Hepatic stellate cell (primary cell): ENCODE data around the gene IGSF9.

Experiments
- DNase-seq: peaks from one replicate; pipeline ENCODE4 v3.0.0; 2011; ENCODE audit warnings: low spot score

The IGSF9 gene, protein sequence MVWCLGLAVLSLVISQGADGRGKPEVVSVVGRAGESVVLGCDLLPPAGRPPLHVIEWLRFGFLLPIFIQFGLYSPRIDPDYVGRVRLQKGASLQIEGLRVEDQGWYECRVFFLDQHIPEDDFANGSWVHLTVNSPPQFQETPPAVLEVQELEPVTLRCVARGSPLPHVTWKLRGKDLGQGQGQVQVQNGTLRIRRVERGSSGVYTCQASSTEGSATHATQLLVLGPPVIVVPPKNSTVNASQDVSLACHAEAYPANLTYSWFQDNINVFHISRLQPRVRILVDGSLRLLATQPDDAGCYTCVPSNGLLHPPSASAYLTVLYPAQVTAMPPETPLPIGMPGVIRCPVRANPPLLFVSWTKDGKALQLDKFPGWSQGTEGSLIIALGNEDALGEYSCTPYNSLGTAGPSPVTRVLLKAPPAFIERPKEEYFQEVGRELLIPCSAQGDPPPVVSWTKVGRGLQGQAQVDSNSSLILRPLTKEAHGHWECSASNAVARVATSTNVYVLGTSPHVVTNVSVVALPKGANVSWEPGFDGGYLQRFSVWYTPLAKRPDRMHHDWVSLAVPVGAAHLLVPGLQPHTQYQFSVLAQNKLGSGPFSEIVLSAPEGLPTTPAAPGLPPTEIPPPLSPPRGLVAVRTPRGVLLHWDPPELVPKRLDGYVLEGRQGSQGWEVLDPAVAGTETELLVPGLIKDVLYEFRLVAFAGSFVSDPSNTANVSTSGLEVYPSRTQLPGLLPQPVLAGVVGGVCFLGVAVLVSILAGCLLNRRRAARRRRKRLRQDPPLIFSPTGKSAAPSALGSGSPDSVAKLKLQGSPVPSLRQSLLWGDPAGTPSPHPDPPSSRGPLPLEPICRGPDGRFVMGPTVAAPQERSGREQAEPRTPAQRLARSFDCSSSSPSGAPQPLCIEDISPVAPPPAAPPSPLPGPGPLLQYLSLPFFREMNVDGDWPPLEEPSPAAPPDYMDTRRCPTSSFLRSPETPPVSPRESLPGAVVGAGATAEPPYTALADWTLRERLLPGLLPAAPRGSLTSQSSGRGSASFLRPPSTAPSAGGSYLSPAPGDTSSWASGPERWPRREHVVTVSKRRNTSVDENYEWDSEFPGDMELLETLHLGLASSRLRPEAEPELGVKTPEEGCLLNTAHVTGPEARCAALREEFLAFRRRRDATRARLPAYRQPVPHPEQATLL

DNA sequence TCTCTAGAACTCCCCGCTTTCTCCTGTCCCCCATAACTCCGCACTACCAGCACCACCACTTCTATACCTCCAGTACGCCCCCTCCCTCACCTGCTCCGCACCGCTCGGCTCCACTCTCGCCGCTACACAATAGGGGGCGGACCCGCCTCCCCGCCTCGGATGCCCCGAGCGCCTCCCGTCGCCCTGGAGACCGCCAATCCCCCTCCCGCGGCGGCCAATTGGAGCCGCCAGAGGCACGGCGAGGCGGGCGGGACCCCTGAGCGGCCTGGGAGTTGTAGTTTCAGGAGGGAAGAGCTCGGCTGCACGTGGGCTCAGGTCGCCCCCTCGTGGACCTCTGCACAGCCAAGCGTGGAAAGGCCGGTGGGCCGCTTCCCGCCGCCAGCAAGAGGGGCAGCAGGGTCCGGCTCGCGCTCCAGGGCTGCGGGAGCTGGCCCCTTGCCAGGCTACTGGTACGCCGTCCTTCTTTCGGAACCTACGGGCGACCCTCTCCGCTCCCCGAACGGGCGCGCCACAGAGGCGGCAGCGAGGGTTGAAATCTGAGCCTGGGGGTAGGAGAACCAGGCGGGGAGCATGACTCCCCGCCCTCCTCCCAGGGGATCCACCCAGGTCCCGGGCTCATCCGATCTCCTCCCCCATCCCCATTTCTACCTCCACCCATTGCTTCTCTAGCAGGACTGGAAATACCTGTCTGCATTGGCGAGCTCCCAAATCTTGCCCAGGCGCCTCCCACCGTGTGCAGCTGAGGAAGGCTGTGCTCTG lies at the start of gene IGSF9:
IGSF9 (minus strand) TSS at position 131 of the 759 bp plus-strand sequence. CDS start 2,159 bp downstream, outside the sequence.
- peak; percentile 58 for DNase-seq

DNA sequence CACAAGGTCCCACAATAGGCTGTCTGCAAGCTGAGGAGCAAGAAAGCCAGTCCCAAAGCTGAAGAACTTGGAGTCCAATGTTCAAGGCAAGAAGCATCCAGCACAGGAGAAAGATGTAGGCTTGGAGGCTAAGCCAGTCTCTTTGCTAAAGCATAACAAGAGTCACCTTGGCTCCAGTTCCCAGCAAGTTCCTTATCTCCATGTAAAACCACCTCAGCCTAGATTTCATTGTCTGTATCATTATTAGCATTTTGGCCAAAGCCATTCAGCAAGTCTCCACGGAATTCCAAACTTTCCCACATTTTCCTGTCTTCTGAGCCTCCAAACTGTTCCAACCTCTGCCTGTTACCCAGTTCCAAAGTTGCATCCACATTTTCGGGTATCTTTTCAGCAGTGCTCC lies 49.5 kb upstream of the IGSF9 start:
- DNase-seq, result no peak

DNA sequence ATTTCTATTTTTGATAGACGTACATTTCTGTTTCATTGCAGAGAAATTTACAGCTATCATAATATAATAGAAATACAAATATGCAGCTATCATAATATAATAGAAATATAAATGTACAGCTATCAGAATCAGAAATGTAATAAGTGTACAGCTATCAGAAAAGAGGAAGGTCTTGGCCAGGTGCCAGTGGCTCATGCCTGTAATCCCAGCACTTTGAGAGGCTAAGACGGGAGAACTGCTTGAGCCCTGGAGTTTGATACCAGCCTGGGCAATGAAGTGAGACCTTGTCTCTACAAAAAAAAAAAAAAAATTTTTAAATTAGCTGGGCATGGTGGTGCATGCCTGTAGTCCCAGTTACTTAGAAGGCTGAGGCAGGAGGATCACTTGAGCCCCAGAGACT lies 48.5 kb upstream of the IGSF9 start:
- no peak for DNase-seq

DNA sequence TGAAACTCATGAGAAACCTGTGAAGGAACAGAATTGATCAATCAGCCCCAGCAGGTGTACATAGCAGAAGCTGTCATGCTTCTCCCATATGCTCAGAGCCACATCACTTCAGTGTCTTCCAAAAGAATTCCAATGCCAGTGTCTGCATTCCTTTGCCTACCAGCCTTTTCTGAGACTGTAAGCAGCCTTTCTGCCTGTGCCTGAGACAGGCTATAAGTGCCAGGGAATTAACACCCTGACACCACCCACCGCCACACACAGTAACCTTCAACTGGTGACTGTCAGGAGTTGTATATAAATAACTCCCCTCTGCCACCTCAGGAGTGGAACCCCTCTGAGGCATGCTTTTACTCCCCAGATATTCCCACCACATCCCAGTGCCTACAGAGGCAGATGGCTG lies 46.7 kb upstream of the IGSF9 start:
- DNase-seq, result no peak

DNA sequence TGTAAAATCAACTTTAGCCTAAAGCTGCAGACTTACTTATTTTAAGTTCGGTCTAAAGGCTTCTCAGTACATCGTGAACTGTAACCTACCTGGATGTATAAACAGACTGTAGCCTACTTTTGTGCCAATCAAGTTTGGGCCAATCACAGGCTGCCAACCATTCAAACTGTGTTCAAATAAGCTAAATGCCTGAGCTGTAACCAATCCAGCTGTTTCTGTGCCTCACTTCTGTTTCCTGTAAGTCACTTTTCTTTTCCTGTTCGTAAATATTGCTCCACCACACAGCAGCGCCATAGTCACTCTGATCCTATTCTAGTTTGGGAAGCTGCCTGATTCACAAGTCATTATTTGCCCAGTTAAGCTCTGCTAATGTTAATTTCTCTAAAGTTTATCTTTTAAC lies 46.1 kb upstream of the IGSF9 start:
- DNase-seq, result no peak

DNA sequence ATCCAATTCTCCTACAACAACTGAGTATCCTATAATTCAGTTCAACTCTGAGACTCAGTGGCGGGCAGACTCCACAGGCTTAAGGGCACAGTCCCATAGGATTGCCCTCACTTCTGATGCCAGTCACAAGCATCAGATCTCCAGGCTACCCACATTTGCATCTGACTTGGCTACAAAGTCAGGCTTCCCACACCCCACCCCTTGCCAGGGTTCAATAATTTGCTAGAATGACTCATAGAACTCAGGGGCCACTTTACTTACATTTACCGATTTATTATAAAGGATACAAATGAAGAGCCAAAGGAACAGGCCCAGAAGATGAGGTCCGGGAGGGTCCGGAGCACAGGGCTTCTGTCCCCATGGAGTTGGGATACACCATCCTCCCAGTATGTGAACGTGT lies 44.6 kb upstream of the IGSF9 start:
- DNase-seq, result no peak

DNA sequence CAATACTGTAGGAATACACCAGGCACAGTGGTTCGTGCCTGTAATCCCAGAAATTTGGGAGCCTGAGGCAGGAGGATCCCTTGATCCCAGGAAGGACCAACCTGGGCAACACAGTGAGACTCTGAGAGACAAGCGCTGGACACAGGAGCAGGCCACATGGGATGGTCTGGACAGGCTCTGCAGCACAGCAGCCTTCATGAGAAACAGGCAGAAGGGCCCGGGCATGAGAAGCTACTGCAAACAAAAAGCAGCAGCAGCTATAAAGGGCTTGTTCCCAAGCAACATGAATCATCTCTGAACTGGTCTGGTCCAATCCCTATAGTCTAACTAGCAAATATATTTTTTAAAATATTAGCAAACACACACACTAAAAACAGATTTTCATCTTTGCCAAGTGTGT lies 44.2 kb upstream of the IGSF9 start:
- DNase-seq, result no peak

DNA sequence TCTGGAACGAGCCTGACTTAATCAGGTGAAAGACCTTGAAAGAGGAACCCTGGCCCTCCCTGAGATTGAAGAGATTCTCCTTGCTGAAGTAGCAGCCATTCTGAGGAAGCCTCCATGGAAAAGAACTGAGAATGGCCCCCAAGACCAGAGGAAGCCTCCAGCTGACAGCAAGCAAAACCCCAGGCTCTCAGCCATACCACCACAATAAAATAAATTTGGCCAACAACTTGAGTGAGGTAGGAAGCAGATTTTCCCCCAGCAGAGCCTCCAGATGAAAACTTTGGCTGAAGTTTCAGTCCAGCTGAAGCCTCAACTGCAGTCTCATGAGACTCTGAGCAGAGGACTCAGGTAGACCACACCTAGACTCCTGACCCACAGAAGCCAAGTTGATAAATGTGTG lies 42.6 kb upstream of the IGSF9 start:
- no peak for DNase-seq

DNA sequence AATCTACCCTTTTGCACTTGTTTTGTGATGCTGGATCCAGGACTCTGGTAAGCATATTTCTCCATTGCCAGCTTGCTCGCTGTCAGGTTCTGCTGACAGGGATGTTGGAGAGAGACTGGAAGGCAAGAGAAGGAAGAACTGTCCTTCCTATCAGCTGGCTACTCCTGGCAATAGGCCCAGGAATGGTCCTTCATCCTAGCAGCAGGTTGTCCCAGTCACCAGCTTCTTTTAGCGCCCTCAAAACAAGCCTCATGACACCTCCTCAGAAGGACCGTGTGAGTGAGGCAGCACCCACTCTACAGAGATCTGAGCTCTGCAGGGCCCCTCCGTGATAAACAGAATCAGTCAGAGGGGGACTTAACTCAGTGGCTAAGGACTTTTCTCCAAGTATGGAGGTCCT lies 41.8 kb upstream of the IGSF9 start:
- DNase-seq, result no peak

DNA sequence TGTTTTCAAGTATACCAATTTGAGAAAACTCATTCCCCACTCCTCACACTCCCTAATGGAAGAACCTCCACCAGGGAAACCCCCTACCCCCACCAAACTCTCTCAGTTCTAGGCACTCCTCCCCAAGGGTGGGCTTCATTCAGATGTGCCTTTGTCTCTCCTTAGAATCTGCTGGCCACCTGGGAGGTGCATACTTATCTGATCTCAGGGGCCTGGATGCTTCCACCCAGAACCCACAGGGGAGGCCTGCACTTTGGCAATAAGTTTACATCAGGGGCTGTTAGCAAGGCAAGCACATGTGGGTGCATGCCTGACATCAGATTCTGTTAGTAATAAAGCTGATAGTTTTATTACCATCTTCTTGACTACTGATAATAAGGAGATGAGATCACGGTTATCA lies 41.1 kb upstream of the IGSF9 start:
- DNase-seq, result no peak

DNA sequence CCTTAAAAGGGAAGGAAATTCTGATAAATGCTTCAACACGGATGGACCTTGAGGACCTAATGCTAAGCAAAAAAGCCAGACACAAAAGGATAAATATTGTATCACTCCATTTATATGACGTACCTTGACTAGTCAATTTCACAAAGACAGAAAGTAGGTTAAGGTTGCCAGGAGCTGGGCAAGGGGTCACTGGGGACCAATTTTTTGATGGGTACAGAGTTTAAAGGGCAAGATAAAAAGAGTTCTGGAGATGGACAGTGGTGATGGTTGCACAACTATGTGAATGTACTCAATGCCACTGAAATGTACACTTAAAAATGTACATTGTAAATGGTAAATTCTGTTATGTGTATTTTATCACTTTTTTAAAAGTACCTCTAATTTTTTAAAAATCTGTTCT lies 40.7 kb upstream of the IGSF9 start:
- no peak for DNase-seq

DNA sequence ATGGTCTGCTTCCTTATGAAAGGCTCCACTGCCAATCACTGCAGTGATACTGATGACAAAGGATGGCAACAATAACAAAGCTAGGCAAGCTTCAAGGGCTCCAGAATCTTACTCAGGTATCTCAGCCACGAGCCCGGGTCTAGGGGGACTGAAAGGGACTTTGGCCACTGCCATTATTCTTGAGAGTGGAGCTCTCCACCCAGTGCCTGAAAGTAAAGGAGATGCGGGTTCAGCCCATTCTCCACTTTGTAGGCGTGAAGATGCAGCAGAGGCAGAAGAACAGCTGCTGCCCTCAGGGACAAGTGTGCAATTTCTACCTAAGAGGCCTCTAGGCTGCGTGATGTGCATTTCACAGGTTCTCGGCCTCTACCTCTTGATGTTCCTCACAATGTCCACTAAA lies 40.1 kb upstream of the IGSF9 start:
- no peak for DNase-seq

DNA sequence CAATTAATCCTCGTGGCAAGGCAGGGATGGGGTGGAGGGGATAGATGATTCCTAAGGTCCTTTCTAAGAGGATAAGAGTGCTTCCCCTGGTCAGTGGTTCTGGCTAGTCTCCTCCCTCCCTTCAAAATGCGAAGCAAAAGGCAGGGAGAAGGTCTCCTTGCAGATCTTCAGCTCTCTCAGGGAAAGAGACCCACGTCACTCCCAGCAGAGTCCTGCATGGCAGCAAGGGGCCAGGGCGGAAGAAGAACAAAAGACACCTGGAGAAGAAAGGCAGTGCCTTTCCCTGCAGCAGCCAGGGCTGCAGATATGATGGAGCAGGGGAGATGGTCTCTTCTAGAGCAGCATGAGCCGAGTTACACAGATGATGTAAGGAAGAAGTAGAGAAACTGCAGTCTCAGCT lies 38.3 kb upstream of the IGSF9 start:
- no peak for DNase-seq

DNA sequence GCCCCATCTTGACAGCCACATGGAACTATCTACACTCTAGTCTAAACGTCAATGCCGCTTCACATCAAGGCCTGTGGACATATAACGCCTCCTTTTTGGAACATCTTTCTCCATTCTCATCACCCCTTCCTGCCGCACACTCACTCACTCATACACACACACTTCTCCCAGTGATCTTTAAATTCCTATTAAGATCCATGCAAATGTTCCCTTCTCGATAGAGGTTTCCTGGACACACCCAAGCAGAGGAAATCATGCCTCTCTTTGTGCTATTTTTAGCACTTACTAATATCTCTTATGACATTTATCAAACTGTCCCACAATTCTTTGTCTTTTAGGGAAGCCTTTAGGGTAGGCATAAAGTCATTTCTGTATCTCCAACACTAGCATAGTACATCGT lies 36.9 kb upstream of the IGSF9 start:
- DNase-seq, result no peak

DNA sequence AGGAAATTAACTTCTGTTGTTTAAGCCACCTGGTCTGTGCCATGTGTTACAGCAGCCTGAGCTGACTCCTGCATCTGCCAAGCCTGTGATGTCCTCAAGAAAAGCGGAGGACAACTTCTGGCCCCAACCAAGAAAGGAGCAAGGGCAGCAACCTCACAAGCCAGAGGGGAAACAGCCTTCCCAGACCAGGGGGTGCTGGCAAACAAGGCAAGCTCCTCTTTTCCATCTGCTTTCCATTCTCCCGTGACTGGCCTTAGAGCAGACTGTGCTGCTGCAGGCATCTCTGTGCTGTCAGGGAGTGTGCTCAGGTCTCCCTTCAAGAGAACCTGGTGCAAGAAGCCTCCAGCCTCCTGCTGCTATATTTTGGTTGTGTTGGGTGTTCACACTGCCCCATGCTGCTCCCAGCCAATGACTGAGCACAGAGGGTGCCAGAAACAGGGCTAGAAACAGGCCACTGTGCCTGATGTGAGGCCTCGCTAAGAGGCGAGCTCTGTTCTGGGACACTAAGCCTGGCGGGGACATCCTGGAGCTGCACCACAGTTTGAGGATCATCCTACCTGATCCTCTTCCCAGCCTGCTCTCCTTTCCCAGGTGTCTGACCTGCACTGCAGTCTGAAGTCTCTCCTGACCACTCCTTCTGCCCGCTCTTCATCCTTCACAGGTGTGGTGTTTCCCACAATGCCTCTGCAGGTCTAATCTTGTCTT lies 36.1 kb upstream of the IGSF9 start:
- no peak for DNase-seq

DNA sequence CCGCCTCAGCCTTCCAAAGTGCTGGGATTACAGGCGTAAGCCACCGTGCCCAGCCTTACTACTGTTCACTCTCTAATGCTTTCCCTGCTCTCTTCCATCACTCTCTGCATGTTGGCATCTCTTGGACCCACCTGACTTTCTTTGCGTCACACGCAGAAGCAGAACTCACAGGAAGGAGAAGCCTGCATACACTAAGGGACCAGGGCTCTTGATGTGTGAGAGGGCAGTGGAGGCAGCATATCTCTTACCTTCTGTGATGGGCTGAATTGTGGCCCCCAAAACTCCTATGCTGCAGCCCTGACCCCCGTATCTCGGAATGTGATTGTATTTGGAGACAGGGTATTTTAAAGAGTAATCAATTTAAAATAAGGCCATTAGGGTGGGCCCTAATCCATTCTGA lies 35.4 kb upstream of the IGSF9 start:
- DNase-seq, result no peak

DNA sequence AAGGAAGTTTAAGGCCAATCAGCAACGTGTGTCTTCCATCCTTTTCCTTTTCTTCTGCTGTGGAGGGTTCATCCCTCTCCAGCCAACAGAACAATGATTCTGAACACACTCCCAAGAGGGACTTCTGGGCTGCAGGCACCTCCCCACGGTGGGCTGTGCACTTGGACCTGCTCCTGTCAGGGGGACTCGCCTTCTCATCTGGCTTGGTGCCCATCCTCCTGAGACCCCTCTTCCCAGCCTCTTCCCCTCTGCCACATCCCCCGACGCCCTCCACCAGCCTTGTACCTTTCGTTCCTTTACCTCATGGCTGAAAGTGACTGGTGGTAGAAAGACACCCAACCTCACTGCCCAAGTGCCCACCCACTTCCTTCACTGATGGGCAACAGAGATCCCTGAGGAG lies 34.7 kb upstream of the IGSF9 start:
- DNase-seq, result no peak

DNA sequence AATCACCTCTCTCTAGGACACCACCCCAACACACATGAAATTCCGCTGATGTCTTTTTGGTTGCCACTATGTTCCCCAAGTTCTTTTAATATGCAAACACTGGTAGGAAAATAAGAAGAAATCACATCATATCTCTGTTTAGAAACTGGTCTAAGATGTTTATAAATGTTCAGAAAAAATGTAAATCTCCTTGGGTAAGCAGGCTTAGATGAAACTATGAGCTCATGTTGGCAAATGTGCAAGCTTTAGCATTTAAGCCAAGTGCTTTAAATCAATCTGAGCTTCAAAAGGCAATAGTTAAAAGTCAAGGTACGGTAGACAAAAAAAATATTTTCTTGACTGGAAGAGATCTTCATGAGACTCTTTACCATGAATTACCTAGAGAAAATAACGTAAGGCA lies 33.8 kb upstream of the IGSF9 start:
- no peak for DNase-seq

DNA sequence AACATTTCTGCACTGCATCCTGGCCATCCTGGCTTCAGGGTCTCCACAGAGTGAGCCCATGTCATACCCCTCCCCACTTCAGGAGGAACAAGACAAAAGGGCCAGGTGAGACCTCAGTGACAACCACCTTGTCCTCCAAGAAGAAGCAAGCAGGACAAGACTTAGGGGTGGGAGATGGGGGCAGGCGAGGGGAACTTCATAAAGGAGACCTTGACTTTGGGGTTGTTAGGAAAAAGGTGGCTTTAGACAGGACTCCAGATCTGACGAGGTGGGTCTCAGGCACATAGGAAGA lies 32.6 kb upstream of the IGSF9 start:
- DNase-seq, result no peak

DNA sequence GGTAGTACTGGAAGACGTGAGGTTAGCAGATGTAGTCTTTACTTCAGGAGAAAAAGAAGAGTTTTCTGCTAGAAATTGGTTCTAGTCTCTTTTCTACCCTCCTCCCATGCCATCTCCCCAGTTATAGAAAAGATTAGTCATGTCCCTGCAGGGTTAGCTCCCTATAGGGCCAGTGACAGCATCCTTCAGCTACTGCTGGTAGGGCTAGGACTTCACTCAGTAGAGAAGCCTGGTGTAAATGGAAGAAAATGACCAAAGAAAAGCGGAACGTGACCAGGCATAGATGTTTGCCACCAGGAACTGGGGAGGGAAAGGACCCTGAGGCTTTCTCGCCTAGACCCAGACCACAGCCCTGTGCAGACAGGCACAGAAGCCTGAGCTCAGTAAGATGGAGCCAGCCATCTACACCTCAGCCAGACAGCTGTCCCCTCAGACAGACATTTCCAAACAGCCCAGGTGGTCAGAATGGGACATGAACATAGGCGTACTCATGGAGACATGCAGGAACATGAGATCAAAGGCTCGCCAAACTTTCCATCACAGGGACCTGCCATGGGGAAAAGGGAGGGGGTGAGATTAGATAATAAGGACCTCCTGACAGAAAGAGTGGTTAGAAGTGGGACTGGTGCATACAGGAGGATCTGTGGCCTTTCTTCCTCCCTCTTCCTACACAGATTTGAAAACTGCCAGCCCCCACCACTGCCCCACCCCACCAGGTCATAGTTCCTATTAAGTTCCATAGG lies 32.1 kb upstream of the IGSF9 start:
- no peak for DNase-seq
